SU-DHL-6 (cell line): ENCODE measurements around the gene SMAD6.

Experiments
- H2AFZ ChIP-seq: fragments of 200-600 bp; sonication (generic); 2 replicates; pipeline ENCODE4 v1.6.1; 2014; ENCODE audit warnings: low read depth, mild to moderate bottlenecking, moderate library complexity, mixed read lengths, antibody characterized with exemption, low read length; ENCODE audit not compliant: severe bottlenecking
- H3F3A ChIP-seq: fragments of 200-600 bp; shearing (Covaris generic); 2 replicates; pipeline ENCODE4 v1.6.0; 2016; ENCODE audit warnings: antibody characterized with exemption, mild to moderate bottlenecking; ENCODE audit not compliant: insufficient read depth
- H3K27ac ChIP-seq: fragments of 200-600 bp; sonication (generic); 2 replicates; pipeline ENCODE4 v1.5.1; 2016; ENCODE audit warnings: low read depth, mild to moderate bottlenecking, low read length, moderate library complexity, mixed read lengths
- H3K27me3 ChIP-seq: fragments of 200-600 bp; sonication (generic), shearing (Covaris generic); 2 replicates; pipeline ENCODE4 v1.6.0; 2014; ENCODE audit warnings: mild to moderate bottlenecking, low read length
- H3K36me3 ChIP-seq: fragments of 200-600 bp; sonication (generic); 2 replicates; pipeline ENCODE4 v1.6.1; 2014; ENCODE audit warnings: mild to moderate bottlenecking, low read length, mixed read lengths
- H3K4me2 ChIP-seq: fragments of 300-600, 200-600 bp; shearing (Covaris generic), sonication (generic); 2 replicates; pipeline ENCODE4 v1.6.0; 2014; ENCODE audit warnings: low read length, low read depth, mild to moderate bottlenecking; ENCODE audit not compliant: poor library complexity, severe bottlenecking
- H3K4me3 ChIP-seq: fragments of 200-600 bp; sonication (generic); 2 replicates; pipeline ENCODE4 v1.5.1; 2014; ENCODE audit warnings: antibody characterized with exemption, low read length, mild to moderate bottlenecking, mixed read lengths; ENCODE audit not compliant: insufficient read depth, poor library complexity, severe bottlenecking
- H3K79me2 ChIP-seq: fragments of 200-600 bp; sonication (generic); 2 replicates; pipeline ENCODE4 v1.6.1; 2014; ENCODE audit warnings: mild to moderate bottlenecking, low read length, moderate library complexity; ENCODE audit not compliant: insufficient read depth
- H3K9ac ChIP-seq: fragments of 200-600 bp; sonication (generic); 2 replicates; pipeline ENCODE4 v1.7.0; 2014; ENCODE audit warnings: mild to moderate bottlenecking, low read length
- H3K9me2 ChIP-seq: fragments of 200-600 bp; sonication (generic); replicated peaks from 2 replicates; pipeline ENCODE4 v1.6.1; 2014; ENCODE audit warnings: low read length; ENCODE audit not compliant: insufficient read depth
- H3K9me3 ChIP-seq: fragments of 200-600 bp; sonication (generic); 2 replicates; pipeline ENCODE4 v1.6.1; 2014; ENCODE audit warnings: low read length, mixed read lengths; ENCODE audit not compliant: insufficient read depth
- H4K20me1 ChIP-seq: fragments of 200-600 bp; sonication (generic); 2 replicates; pipeline ENCODE4 v1.6.1; 2014; ENCODE audit warnings: low read depth, mild to moderate bottlenecking, antibody characterized with exemption, low read length, moderate library complexity, mixed read lengths
- CTCF ChIP-seq: fragments of 200-600 bp; sonication (generic); IDR thresholded peaks from one replicate; pipeline ENCODE4 v1.5.1; 2017; ENCODE audit warnings: antibody characterized with exemption, mild to moderate bottlenecking, low read length, moderate library complexity; ENCODE audit not compliant: insufficient read depth, poor library complexity, severe bottlenecking
- EZH2phosphoT487 ChIP-seq: fragments of 200-600 bp; sonication (generic), shearing (Covaris generic); conservative IDR thresholded peaks from 2 replicates; pipeline ENCODE4 v1.6.1; 2018; ENCODE audit warnings: mild to moderate bottlenecking, antibody characterized with exemption, low read length, moderate library complexity, mixed read lengths

SMAD6 gene

DNA sequence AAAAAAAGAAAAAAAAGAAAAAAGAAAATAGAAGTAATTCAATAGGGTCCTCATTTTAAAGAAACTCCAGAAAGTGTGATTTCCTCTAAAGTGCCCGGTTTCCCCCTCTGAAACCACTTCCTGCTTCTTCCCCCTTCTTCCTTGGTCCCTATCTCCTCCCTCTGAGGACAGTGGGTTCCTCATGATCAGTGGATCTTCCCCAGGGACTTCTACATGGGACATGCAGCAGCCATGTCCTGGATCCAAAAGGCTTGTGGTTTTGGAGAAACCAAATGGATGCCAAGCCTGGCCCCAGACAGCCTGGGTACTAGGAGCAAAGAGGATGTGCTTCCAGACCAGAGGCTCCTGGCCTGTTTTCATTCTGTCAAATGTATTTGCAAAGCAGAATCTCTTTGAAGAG is 26.6 kb upstream of the SMAD6 start:
- Histone ChIP-seq H3K9ac (no peak overlapping the region), H3K9me3 (no peaks in the 10 kb centered on the region), H4K20me1 (no peaks in the 10 kb centered on the region), H3K27me3 (no peaks in the 10 kb centered on the region), H3K79me2 (no peaks in the 10 kb centered on the region), H3K27ac (no peak overlapping the region), H3K36me3 (no peaks in the 10 kb centered on the region), H2AFZ (no peak overlapping the region), H3K9me2 (no peaks in the 10 kb centered on the region), H3K4me3 (no peak overlapping the region), H3F3A (no peaks in the 10 kb centered on the region), H3K4me2 (no peak overlapping the region)
- TF ChIP-seq CTCF (no peak), EZH2phosphoT487 (no peak)

- Histone ChIP-seq H3K4me3 (no peak overlapping the region), H3K27ac (no peak overlapping the region), H2AFZ (no peak overlapping the region), H3F3A (no peaks in the 10 kb centered on the region), H3K9ac (no peak overlapping the region), H3K36me3 (no peaks in the 10 kb centered on the region), H3K79me2 (no peaks in the 10 kb centered on the region), H3K27me3 (no peaks in the 10 kb centered on the region), H4K20me1 (no peaks in the 10 kb centered on the region), H3K9me2 (no peaks in the 10 kb centered on the region), H3K9me3 (no peaks in the 10 kb centered on the region), H3K4me2 (no peak overlapping the region)
- no peak for TF ChIP-seq CTCF
- no peak for TF ChIP-seq EZH2phosphoT487
Observed at GRCh38 chr15:66677336-66677735, 24.7 kb upstream of the SMAD6 start.

DNA sequence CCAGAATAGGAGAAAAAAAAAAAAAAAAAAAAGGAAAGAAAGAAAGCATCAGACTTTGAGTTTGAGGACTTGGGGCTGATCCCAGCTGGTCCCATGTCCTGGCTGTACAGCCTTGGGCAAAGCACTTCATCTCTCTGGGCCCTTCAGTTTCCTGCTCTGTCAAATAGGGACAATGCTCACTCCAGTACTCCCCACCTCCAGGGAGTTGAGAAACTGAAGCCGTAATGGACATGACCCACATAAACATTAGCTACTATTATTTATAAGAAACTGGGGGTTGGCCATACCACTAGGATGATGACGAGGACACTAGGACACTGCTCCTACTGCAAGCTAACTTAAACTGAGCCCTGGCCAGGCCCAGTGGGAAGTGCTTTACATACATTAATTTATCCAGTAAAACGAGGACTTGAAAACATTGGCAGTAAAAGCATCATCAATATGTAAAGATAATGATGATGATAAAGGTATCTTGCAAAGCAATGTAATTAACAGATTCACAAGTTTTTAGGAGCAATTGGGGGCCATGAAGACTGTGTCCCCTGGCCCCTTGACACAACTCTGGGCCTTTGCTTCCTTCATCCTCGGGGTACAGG is 22.9 kb upstream of the SMAD6 start:
- Histone ChIP-seq H3K9ac (no peak overlapping the region), H3K4me3 (no peak overlapping the region), H3K36me3 (no peaks in the 10 kb centered on the region), H3F3A (no peaks in the 10 kb centered on the region), H2AFZ (no peak overlapping the region), H3K9me2 (no peaks in the 10 kb centered on the region), H3K27me3 (no peaks in the 10 kb centered on the region), H3K4me2 (no peak overlapping the region), H3K27ac (no peak overlapping the region), H4K20me1 (no peaks in the 10 kb centered on the region), H3K79me2 (no peaks in the 10 kb centered on the region), H3K9me3 (no peaks in the 10 kb centered on the region)
- no peak for TF ChIP-seq EZH2phosphoT487

GRCh38 chr15:66679657-66680108 is 22.4 kb upstream of the SMAD6 start:
- Histone ChIP-seq H3K9ac (no peak overlapping the region), H3K4me2 (no peak overlapping the region), H3K36me3 (no peaks in the 10 kb centered on the region), H3K9me2 (no peaks in the 10 kb centered on the region), H3K79me2 (no peaks in the 10 kb centered on the region), H2AFZ (no peak overlapping the region), H3K4me3 (no peak overlapping the region), H4K20me1 (no peaks in the 10 kb centered on the region), H3K27me3 (no peaks in the 10 kb centered on the region), H3F3A (no peaks in the 10 kb centered on the region), H3K27ac (no peak overlapping the region), H3K9me3 (no peaks in the 10 kb centered on the region)
- TF ChIP-seq CTCF (no peak), EZH2phosphoT487 (no peak)
